Measurements from ENCODE around the gene MAN2A1.

Gene MAN2A1

DNA sequence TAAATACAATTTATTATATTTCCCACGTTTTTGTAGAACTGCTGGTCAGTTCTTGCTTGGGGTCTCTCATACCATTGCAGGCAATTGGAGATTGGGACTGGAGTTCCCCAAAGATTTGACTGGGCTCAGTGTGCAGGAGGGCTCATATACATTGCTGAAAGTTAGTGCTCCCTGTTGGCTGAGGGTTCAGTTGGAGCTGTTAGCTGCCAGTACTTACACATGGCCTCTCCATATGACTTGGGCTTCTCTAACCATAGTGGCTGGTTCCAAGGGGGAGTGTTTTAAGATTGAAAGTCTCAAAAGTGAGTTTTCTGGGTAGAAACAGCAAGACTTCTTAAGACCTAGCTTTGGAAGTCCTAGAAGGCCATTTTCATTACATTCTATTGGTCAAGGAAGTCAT lies 102.9 kb downstream of the MAN2A1 start:
- no peaks in the 10 kb centered on the region for H4K20me1 ChIP-seq (ENCODE audit: insufficient read depth, low read length)
- peaks cover 73% of the 10 kb centered on the region for H3K36me3 ChIP-seq (ENCODE audit: insufficient read depth, low read length)
- H3F3A ChIP-seq (ENCODE audit: insufficient read depth, low read length), result no peaks in the 10 kb centered on the region
- H3K4me2 ChIP-seq (ENCODE audit: low read length), result no peak overlapping the region
- H3K79me2 ChIP-seq (ENCODE audit: insufficient read depth, low read length), result no peaks in the 10 kb centered on the region
- no peak overlapping the region for H2AFZ ChIP-seq (ENCODE audit: low read length)
- no peaks in the 10 kb centered on the region for H3K27me3 ChIP-seq (ENCODE audit: insufficient read depth, low read length)
- H3K27ac ChIP-seq (ENCODE audit: low read depth, low read length, poor library complexity, severe bottlenecking), result no peak overlapping the region
- no peaks in the 10 kb centered on the region for H3K9me2 ChIP-seq (ENCODE audit: low read depth, low read length)
- H3K9me3 ChIP-seq (ENCODE audit: low read length), result peaks cover 11% of the 10 kb centered on the region
- no peak overlapping the region for H3K9ac ChIP-seq (ENCODE audit: low read length)
- no peaks in the 10 kb centered on the region for H3K4me1 ChIP-seq (ENCODE audit: insufficient read depth, low read length, severe bottlenecking)
- no peak for TF ChIP-seq EZH2 (IDR thresholded peaks at IDR 0.05; ENCODE audit: borderline replicate concordance, low read length)
- H3K4me3 ChIP-seq (ENCODE audit: low read depth, low read length, poor library complexity, severe bottlenecking), result no peak overlapping the region

DNA sequence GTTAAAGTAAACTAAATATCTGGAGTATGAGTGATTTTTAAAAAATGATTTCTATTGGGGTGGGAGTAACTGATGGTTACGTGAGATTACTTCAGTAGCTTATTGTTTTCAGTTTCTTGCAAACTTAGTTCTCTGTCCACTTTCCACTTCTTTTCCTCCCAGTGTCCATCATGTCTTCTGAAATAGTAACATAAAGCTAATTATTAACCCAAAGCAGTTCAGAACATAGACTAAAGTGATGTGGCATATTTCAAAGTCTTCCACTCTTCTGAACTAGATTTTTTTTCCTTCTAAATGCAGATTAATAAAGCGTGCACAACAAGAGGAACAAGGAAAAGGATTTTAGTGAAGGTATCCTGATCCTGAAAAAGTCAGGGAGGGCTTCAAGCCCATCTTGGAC lies 114.1 kb downstream of the MAN2A1 start:
- H3K79me2 ChIP-seq (ENCODE audit: insufficient read depth, low read length), result no peaks in the 10 kb centered on the region
- no peaks in the 10 kb centered on the region for H4K20me1 ChIP-seq (ENCODE audit: insufficient read depth, low read length)
- no peak overlapping the region for H3K4me2 ChIP-seq (ENCODE audit: low read length)
- H3K9ac ChIP-seq (ENCODE audit: low read length), result no peak overlapping the region
- H3K4me3 ChIP-seq (ENCODE audit: low read depth, low read length, poor library complexity, severe bottlenecking), result no peak overlapping the region
- H3K27me3 ChIP-seq (ENCODE audit: insufficient read depth, low read length), result no peaks in the 10 kb centered on the region
- no peaks in the 10 kb centered on the region for H3K9me3 ChIP-seq (ENCODE audit: low read length)
- peaks cover 12% of the 10 kb centered on the region for H3K36me3 ChIP-seq (ENCODE audit: insufficient read depth, low read length)
- no peak for TF ChIP-seq EZH2 (IDR thresholded peaks at IDR 0.05; ENCODE audit: borderline replicate concordance, low read length)
- no peak for TF ChIP-seq CTCF (IDR thresholded peaks at IDR 0.05; ENCODE audit: low read length)
- H3F3A ChIP-seq (ENCODE audit: insufficient read depth, low read length), result no peaks in the 10 kb centered on the region
- no peak overlapping the region for H3K27ac ChIP-seq (ENCODE audit: low read depth, low read length, poor library complexity, severe bottlenecking)
- no peaks in the 10 kb centered on the region for H3K9me2 ChIP-seq (ENCODE audit: low read depth, low read length)
- no peak overlapping the region for H2AFZ ChIP-seq (ENCODE audit: low read length)
- peaks cover 32% of the 10 kb centered on the region for H3K4me1 ChIP-seq (ENCODE audit: insufficient read depth, low read length, severe bottlenecking)

DNA sequence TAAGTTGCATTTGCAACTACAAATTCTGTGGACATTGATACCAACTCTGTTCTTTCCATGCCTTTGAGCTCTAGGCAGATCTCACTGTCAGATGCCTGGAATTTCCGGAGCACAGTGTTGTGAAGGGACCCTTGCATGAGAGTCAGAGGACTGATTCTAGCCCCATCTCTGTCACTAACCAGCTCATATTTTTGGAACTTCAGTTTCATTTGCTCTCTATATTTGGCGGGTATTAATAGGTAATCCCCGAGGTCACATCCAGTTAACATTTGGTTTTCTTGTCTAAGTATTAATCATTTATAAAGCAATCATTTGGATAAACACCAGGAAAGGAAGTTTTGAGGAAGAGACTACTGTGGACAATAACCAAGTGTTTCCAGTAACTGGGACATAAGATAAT lies 115.7 kb downstream of the MAN2A1 start:
- Histone ChIP-seq H3K9ac (ENCODE audit: low read length) (no peak overlapping the region), H3K79me2 (ENCODE audit: insufficient read depth, low read length) (no peaks in the 10 kb centered on the region), H3K4me3 (ENCODE audit: low read depth, low read length, poor library complexity, severe bottlenecking) (no peak overlapping the region)

More for the DNA sequence above, 115.7 kb downstream of the MAN2A1 start:
- Histone ChIP-seq H4K20me1 (ENCODE audit: insufficient read depth, low read length) (no peaks in the 10 kb centered on the region), H3K27ac (ENCODE audit: low read depth, low read length, poor library complexity, severe bottlenecking) (no peak overlapping the region), H2AFZ (ENCODE audit: low read length) (no peak overlapping the region), H3K4me2 (ENCODE audit: low read length) (no peak overlapping the region), H3F3A (ENCODE audit: insufficient read depth, low read length) (no peaks in the 10 kb centered on the region), H3K4me1 (ENCODE audit: insufficient read depth, low read length, severe bottlenecking) (peaks cover 32% of the 10 kb centered on the region), H3K9me2 (ENCODE audit: low read depth, low read length) (no peaks in the 10 kb centered on the region), H3K27me3 (ENCODE audit: insufficient read depth, low read length) (no peaks in the 10 kb centered on the region), H3K36me3 (ENCODE audit: insufficient read depth, low read length) (peaks cover 21% of the 10 kb centered on the region), H3K9me3 (ENCODE audit: low read length) (no peaks in the 10 kb centered on the region)
- TF ChIP-seq EZH2 (IDR thresholded peaks at IDR 0.05; ENCODE audit: borderline replicate concordance, low read length) (no peak), CTCF (IDR thresholded peaks at IDR 0.05; ENCODE audit: low read length) (no peak)
